Left lung (tissue), 8 donors: ENCODE results near the gene PHYH. TPM values are rescaled to one million over a fixed set of nuclear protein-coding genes. Genes with fewer than 3 reads are reported as not detected.

Source experiments
- polyA plus RNA-seq, 6 donors: library from polyadenylated mRNA; unstranded; fragments of 120-200 nt; gene quantifications; one replicate each; pipeline ENCODE4 v1.2.1, GENCODE V29; 2013; ENCODE audit not compliant: insufficient read length in 6 of 6
- total RNA-seq, 2 donors: library from RNA; stranded (reverse); fragmentation: NEBNext Ultra II Directional; extraction: Animal tissue kit (Norgen Biotek cat#: 25700); gene quantifications; one replicate each; pipeline ENCODE4 v1.2.1, GENCODE V29; 2021
- donor health status: DM: no; HTN: yes; CAD: no.
- donor health status: DM: no; HTN: no; CAD: no.

Gene PHYH
- total and polyA plus RNA-seq, 8 donors: 26.4 to 46.9 (median 31.1) TPM

Other genes starting within 250 kb of the PHYH start
- 10 to 100 TPM; 45.8 to 51.3 TPM for gene OPTN, start 199.9 kb downstream of the PHYH start, total RNA-seq
- 10 to 100 TPM; 36.0 to 41.8 (median 36.8) TPM for gene OPTN, start 199.9 kb downstream of the PHYH start, polyA plus RNA-seq
- gene MCM10, start 138.5 kb downstream of the PHYH start, total RNA-seq: 1 to 10 TPM; 4.2 to 9.1 TPM
- 10 to 100 TPM in 3 of 6 donors, 1 to 10 TPM in 3; 6.9 to 13.1 (median 10.7) TPM for gene MCM10, start 138.5 kb downstream of the PHYH start, polyA plus RNA-seq
- not detected for gene UCMA, start 65.7 kb downstream of the PHYH start, total RNA-seq
- under 1 TPM in 5 of 6 donors, not detected in 1; 0.25 to 0.57 (median 0.34) TPM for gene UCMA, start 65.7 kb downstream of the PHYH start, polyA plus RNA-seq
- gene SEPHS1, start 48.2 kb upstream of the PHYH start, total RNA-seq: 10 to 100 TPM; 33.3 to 34.8 TPM
- gene SEPHS1, start 48.2 kb upstream of the PHYH start, polyA plus RNA-seq: 100 to 1,000 TPM in 5 of 6 donors, 10 to 100 TPM in 1; 98.7 to 134 (median 112) TPM
- gene BEND7, start 228.9 kb upstream of the PHYH start, total RNA-seq: 10 to 100 TPM; 12.8 to 21.2 TPM
- gene BEND7, start 228.9 kb upstream of the PHYH start, polyA plus RNA-seq: 10 to 100 TPM; 17.7 to 21.3 (median 19.6) TPM